Spleen (tissue), 7 donors: Measurements from ENCODE around the gene PPP4R3B.

Experiments
- CTCF ChIP-seq, 11 experiments: fragments of 200-600 bp in 7 of 11; fragments of 450-650 bp in 4 of 11; sonication (generic) in 4 of 11; IDR thresholded peaks in 8 of 11; conservative IDR thresholded peaks in 3 of 11; 1 replicate in 7 of 11; 2 replicates in 4 of 11; pipeline versions ENCODE4 v1.4.0 to v1.8.0; 2016 to 2021; ENCODE audit warnings: antibody characterized with exemption in 11 of 11, inconsistent platforms in 4 of 11, mild to moderate bottlenecking in 1 of 11
- POLR2A ChIP-seq, 3 donors: fragments of 450-650 bp; IDR thresholded peaks; one replicate each; pipeline ENCODE4 v1.5.1; 2017; ENCODE audit warnings: antibody characterized with exemption in 3 of 3, mild to moderate bottlenecking in 1 of 3
- donor health status: DM: no; HTN: no; CAD: no; lungs with moderate emphysema.
- donor health status: DM: no; HTN: no; CAD: no.
- donor health status: DM: no; HTN: no; CAD: no.

- TF ChIP-seq CTCF (IDR thresholded peaks at IDR 0.05 in 8 of 11, conservative IDR thresholded peaks at IDR 0.05 in 3 of 11) = no peak
- TF ChIP-seq POLR2A (IDR thresholded peaks at IDR 0.05) = no peak
These were observed 92.5 kb downstream of the PPP4R3B start for GRCh38 chr2:55524884-55525437.
